Liver (tissue), 3 donors: ENCODE results near the gene TRNAU1AP.

Source experiments
- CTCF ChIP-seq: fragments of 150-350 bp; IDR thresholded peaks from 2 replicates; pipeline ENCODE4 v1.5.1; 2017; ENCODE audit warnings: improper control_type of control experiment, low read depth, low read length; ENCODE audit not compliant: missing input control
- FOXA1 ChIP-seq: IDR thresholded peaks from 2 replicates; pipeline ENCODE4 v1.6.1; 2016; ENCODE audit warnings: antibody characterized with exemption
- REST ChIP-seq: IDR thresholded peaks from 2 replicates; pipeline ENCODE4 v1.6.1; 2016; ENCODE audit warnings: antibody characterized with exemption, mild to moderate bottlenecking
- TAF1 ChIP-seq: conservative IDR thresholded peaks from 2 replicates; pipeline ENCODE4 v1.6.1; 2016; ENCODE audit warnings: antibody characterized with exemption, mild to moderate bottlenecking
- donor health status: healthy.
- donor health status: healthy.

DNA sequence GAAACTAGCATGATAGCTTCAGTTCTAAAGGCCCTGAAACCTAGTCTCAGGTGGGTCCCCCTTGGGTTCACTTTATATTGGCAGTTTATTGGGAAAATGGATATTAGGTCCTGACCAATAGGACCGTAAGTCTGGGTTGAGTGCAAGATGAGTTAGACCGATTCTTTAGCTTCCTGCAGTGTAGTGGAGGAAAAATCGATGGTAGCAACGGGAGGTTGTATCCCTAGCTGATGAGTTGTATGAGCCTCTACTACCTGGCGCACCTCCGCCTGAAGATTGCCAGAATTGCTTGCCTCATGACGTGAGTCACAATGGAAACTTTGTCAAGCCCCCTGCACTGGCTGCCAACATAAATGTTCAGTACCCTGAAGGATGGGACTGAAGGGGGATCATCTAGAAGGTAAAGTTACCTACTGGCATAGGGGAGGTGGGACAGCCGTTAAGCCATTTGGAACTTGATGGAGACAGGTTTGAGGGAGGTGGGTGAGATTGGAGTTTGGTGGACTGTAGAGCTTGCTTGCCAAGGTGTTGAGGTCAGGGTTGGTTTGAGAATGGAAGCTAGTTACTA, 43.1 kb upstream of the TRNAU1AP start:
- peak; percentile 21 for TF ChIP-seq REST
- no peak for TF ChIP-seq CTCF
- no peak for TF ChIP-seq TAF1
- peak; percentile 15 for TF ChIP-seq FOXA1
